ENCODE data around the gene SYCE3.
A peak's percentile ranks its signal among the peaks of the same experiment; 100 is the strongest.

SYCE3 gene

GRCh38 chr22:50523458-50523805 is 39.3 kb downstream of the SYCE3 start:
- no peaks in the 10 kb centered on the region for H3K9me2 ChIP-seq (replicated peaks; ENCODE audit: insufficient read depth, low read length)
- peaks cover 18% of the 10 kb centered on the region for H3K4me1 ChIP-seq (ENCODE audit: low read length)
- H3K9me3 ChIP-seq (replicated peaks; ENCODE audit: insufficient read depth, low read length): no peaks in the 10 kb centered on the region
- H3K27me3 ChIP-seq (replicated peaks; ENCODE audit: insufficient read depth, low read length): no peaks in the 10 kb centered on the region
- peaks cover 23% of the 10 kb centered on the region for H3F3A ChIP-seq (ENCODE audit: insufficient read depth, low read length)
- H3K4me3 ChIP-seq (ENCODE audit: low read length): no peak overlapping the region
- TF ChIP-seq CTCF (IDR thresholded peaks at IDR 0.05; ENCODE audit: low read length) (no peak), EZH2 (optimal IDR thresholded peaks at IDR 0.05; ENCODE audit: low read depth, low read length) (no peak), EZH2phosphoT487 (IDR thresholded peaks at IDR 0.05; ENCODE audit: low read length) (no peak)
- no peaks in the 10 kb centered on the region for H4K20me1 ChIP-seq (ENCODE audit: insufficient read depth, low read length)
- no peak overlapping the region for H3K9ac ChIP-seq (ENCODE audit: low read length)
- peak overlapping the region; percentile 90; the same call in 1 of the 2 replicates for H3K4me2 ChIP-seq (ENCODE audit: low read depth, low read length)
- H3K27ac ChIP-seq (ENCODE audit: low read length): no peak overlapping the region
- peaks cover 41% of the 10 kb centered on the region for H3K79me2 ChIP-seq (ENCODE audit: low read length)
- no peak for DNase-seq
- H3K36me3 ChIP-seq (replicated peaks; ENCODE audit: insufficient read depth, low read length): no peaks in the 10 kb centered on the region
- no peak overlapping the region for H2AFZ ChIP-seq (ENCODE audit: low read length)

GRCh38 chr22:50522806-50523438 is 39.8 kb downstream of the SYCE3 start:
- no peaks in the 10 kb centered on the region for H3K9me2 ChIP-seq (replicated peaks; ENCODE audit: insufficient read depth, low read length)
- no peak overlapping the region for H3K9ac ChIP-seq (ENCODE audit: low read length)
- TF ChIP-seq CTCF (IDR thresholded peaks at IDR 0.05; ENCODE audit: low read length) (no peak), EZH2phosphoT487 (IDR thresholded peaks at IDR 0.05; ENCODE audit: low read length) (no peak), EZH2 (optimal IDR thresholded peaks at IDR 0.05; ENCODE audit: low read depth, low read length) (no peak)
- peaks cover 18% of the 10 kb centered on the region for H3K4me1 ChIP-seq (ENCODE audit: low read length)
- DNase-seq: no peak
- no peak overlapping the region for H3K4me2 ChIP-seq (ENCODE audit: low read depth, low read length)
- no peaks in the 10 kb centered on the region for H3K9me3 ChIP-seq (replicated peaks; ENCODE audit: insufficient read depth, low read length)
- no peaks in the 10 kb centered on the region for H3K27me3 ChIP-seq (replicated peaks; ENCODE audit: insufficient read depth, low read length)
- peaks cover 20% of the 10 kb centered on the region; the same call in 1 of the 2 replicates for H3F3A ChIP-seq (ENCODE audit: insufficient read depth, low read length)
- no peaks in the 10 kb centered on the region for H3K36me3 ChIP-seq (replicated peaks; ENCODE audit: insufficient read depth, low read length)
- H3K79me2 ChIP-seq (ENCODE audit: low read length): peaks cover 43% of the 10 kb centered on the region
- no peak overlapping the region for H3K4me3 ChIP-seq (ENCODE audit: low read length)
- no peaks in the 10 kb centered on the region for H4K20me1 ChIP-seq (ENCODE audit: insufficient read depth, low read length)
- H3K27ac ChIP-seq (ENCODE audit: low read length): no peak overlapping the region
- no peak overlapping the region for H2AFZ ChIP-seq (ENCODE audit: low read length)

GRCh38 chr22:50522208-50522805 is 40.4 kb downstream of the SYCE3 start:
- Histone ChIP-seq H3K79me2 (ENCODE audit: low read length) (peaks cover 49% of the 10 kb centered on the region), H3K9ac (ENCODE audit: low read length) (no peak overlapping the region), H3K9me3 (replicated peaks; ENCODE audit: insufficient read depth, low read length) (no peaks in the 10 kb centered on the region), H3K4me1 (ENCODE audit: low read length) (peaks cover 18% of the 10 kb centered on the region), H3F3A (ENCODE audit: insufficient read depth, low read length) (peaks cover 14% of the 10 kb centered on the region; the same call in 1 of the 2 replicates), H3K36me3 (replicated peaks; ENCODE audit: insufficient read depth, low read length) (no peaks in the 10 kb centered on the region), H3K27ac (ENCODE audit: low read length) (no peak overlapping the region), H3K4me2 (ENCODE audit: low read depth, low read length) (no peak overlapping the region), H3K9me2 (replicated peaks; ENCODE audit: insufficient read depth, low read length) (no peaks in the 10 kb centered on the region), H2AFZ (ENCODE audit: low read length) (no peak overlapping the region), H3K27me3 (replicated peaks; ENCODE audit: insufficient read depth, low read length) (no peaks in the 10 kb centered on the region), H4K20me1 (ENCODE audit: insufficient read depth, low read length) (no peaks in the 10 kb centered on the region), H3K4me3 (ENCODE audit: low read length) (no peak overlapping the region)
- DNase-seq: peak; percentile 5
- TF ChIP-seq EZH2 (optimal IDR thresholded peaks at IDR 0.05; ENCODE audit: low read depth, low read length): no peak
- no peak for TF ChIP-seq EZH2phosphoT487 (IDR thresholded peaks at IDR 0.05; ENCODE audit: low read length)
- no peak for TF ChIP-seq CTCF (IDR thresholded peaks at IDR 0.05; ENCODE audit: low read length)

All from MM.1S (cell line).